Measurements from ENCODE around the gene SQSTM1.

Gene SQSTM1

GRCh38 chr5:179795049-179795862, 25.4 kb upstream of the SQSTM1 start:
- DNase-seq (ENCODE audit: low read depth): no peak

- peak; percentile 79 for DNase-seq (ENCODE audit: low read depth)
Measured at GRCh38 chr5:179795863-179796833, 24.6 kb upstream of the SQSTM1 start.

GRCh38 chr5:179796877-179797608, 23.7 kb upstream of the SQSTM1 start:
- DNase-seq (ENCODE audit: low read depth): no peak

DNA sequence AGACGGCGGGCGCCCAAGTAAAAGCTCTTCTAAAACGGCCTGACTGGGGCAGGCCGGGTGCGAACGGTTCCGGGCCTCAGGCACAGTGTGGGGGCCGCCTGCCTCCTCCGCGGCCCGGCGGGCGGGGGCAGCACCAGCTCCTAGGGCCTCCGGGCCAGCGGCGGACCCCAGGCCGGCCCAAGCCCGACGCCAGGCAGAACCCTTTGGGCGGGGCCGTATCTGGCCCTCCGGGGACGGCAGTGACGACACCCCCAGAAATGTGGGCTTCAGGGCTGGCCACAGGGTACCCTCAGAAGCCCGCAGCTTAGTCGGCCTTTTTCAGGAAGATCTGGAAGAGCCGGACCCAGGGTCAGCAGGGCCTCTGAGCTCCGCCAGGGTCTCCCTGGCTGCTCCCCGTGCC, 23.0 kb upstream of the SQSTM1 start:
- DNase-seq (ENCODE audit: low read depth): no peak

DNA sequence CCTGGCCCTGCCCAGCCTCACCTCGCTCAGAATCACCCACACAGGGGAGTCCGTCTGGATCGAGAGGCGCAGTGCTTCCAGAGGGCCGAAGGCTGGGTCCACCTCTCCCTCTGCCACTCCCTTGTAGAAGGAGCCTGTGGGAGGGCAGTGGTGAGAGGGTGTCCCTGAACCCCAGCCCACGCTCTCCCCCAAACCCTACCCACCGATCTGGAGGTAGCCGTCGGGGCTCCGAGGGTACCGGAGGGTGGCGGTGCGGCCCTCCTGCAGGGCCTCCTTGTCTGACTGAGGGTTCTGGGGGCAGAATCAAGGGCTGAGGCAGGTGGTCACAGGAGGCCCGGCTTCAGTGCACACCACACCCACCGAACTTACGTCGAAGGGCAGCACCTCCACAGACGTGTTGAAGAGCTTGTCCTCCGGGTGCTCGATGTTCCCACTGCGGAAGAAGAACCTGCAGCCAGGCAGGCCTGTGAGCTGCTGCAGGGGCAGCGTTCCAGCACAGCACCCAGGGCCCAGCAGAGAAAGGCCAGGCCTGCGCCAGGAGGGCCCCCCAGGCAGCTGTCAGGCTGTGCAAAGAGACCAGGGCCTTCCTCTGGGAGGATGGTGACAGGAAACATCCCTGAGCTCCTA, 22.4 kb upstream of the SQSTM1 start:
- no peak for DNase-seq (ENCODE audit: low read depth)

DNA sequence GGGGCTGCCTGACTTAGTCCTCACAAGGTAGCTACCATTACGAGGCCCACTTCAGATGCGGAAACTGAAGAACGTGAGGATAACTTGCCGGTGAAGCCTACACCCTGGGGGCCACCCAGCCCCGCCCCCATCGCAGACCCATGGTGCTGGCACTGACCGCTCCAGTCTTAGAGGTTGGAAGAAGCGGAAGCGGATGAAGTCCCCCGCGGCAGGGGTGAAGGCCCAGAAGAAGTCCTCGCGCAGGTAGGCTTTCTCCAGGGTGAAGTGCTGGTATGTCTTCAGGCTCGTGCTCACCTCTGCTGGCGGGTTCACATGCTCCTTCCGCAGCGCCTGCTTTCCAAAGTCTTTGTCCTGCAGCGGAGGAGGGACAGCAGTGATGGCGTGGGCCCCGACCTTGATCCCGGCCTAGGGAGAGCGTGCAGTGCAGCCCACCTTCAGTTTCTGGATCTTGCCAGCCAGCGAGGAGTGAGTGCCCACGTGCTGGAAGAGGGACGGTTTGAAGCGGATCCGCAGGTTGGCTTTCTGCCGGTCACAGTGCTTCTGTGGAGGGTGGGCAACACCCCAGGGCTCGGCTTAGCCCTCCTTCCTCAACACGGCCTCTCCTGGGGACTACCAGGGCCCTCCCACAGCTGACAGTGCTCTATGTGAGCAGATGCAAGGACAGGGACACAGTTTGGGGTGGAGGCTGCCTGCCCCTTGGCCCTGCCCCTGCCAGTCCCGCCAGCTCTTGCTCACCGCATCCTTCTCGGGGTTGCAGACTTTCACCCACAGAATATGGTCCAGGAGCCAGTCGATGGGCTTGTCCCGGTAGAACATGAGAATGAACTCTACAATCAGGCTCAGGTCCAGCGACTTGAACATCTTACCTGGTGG, 21.7 kb upstream of the SQSTM1 start:
- no peak for DNase-seq (ENCODE audit: low read depth)

GRCh38 chr5:179799644-179799973, 21.1 kb upstream of the SQSTM1 start:
- DNase-seq (ENCODE audit: low read depth): no peak

- no peak for DNase-seq (ENCODE audit: low read depth)
Measured at GRCh38 chr5:179800071-179800695, 20.5 kb upstream of the SQSTM1 start.

GRCh38 chr5:179800696-179801201, 20.0 kb upstream of the SQSTM1 start:
- no peak for DNase-seq (ENCODE audit: low read depth)

GRCh38 chr5:179801304-179802206, 19.1 kb upstream of the SQSTM1 start:
- DNase-seq (ENCODE audit: low read depth): peak; percentile 54

DNA sequence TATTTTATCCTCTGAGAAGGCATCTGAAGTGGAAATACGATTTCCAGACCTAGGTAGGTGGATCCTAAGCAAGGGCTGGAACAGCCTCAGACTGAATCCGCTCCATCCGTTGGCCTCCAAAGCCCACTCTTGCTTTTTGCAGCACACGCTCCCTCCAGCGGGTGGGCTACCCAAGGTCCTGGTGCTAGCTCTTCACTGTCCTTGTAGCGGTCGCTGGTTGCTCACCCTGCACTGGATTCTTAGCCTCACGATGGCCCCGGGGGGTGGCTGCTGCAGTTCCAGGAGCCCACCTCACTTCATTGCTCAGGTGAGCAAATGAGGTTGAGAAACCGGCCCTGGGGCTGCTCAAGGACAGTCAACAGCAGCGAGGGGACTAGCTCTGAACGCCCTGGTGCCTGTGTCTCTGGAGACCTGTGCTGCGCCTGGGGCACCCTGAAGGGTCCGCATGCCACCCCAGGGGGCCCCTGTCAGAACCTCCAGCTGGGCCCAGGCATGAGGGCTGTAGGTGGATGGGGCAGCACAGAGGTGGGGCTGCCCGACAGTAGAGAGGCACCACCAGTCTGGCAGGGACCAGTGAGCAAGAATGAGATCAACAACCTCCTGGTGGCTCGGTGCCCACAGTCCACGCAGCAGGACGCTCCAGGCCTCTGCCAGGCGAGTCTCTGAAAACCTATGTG, 18.4 kb upstream of the SQSTM1 start:
- DNase-seq (ENCODE audit: low read depth): no peak

DNA sequence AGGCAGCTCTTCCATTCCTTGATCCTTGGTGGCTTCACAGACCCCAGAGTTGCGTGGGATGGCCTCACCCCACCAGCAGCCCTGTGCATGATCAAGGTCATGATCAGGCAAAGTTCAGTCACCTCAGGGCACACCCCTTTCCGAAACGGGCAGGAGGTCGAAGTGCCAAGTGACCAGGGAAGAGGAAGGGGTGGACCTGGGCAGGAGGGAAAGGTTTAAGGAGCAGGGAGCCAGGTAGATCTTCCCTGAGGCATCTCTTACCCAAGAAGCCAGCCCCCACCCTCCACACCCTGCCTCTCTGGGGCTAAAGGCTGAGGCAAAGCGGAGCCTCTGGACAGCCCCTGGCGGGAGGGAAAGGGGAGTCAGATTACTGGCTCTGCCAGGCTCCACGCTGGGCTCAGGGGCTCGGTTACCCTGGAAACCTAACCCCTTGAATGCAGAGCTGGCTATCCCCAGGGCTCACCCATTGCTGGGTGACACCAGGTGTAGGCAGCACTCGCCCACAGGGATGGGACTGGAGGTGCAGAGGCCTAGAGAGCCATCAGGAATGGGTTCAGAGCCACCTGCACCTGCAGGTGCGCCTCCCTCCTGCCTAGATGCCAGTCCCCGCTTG, 17.6 kb upstream of the SQSTM1 start:
- DNase-seq (ENCODE audit: low read depth): no peak

- no peak for DNase-seq (ENCODE audit: low read depth)
Measured at GRCh38 chr5:179803651-179804554, 16.8 kb upstream of the SQSTM1 start.

GRCh38 chr5:179804555-179804947, 16.2 kb upstream of the SQSTM1 start:
- no peak for DNase-seq (ENCODE audit: low read depth)

GRCh38 chr5:179805070-179805528, 15.6 kb upstream of the SQSTM1 start:
- no peak for DNase-seq (ENCODE audit: low read depth)

DNA sequence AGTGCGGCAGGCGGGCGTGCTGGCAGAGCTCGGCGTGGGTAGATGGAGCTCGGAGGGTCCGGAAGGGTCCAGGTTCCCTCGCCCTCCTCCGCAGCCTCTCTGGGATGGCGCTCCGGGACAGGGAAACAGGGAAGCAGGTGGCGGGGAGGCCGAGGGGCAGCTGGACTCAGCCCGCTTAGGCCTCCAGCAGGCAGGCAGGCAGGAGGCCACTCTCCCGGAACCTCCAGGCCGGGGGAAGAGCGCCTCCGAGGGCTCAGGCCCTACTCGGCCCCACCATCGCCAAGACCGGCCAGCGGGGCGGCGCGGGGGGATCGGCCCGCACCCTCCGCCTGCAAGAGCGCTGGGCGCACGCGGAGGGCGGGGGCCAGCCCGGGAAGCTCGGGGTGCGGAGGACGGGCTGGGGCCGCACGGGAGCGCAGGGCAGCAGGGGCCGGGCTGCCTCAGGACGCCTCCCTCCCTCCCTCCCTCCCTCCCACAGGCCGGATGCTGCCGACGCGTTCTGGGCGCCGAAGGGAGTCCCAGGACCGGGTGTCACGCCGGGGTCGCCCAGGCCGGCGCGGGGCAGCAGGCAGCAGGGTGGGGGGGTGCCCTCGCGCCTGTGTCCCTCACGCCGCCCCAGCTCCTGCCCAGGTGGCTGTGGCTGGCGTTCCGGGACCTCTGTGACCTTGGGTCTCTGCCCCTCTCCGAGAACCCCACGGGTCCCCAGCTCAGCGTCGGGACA, 15.0 kb upstream of the SQSTM1 start:
- DNase-seq (ENCODE audit: low read depth): peak; percentile 54
